H1 (cell line): ENCODE data around the gene RNF130. TPM values are rescaled to one million over a fixed set of nuclear protein-coding genes. Genes with fewer than 3 reads are reported as not detected.
A peak's percentile ranks its signal among the peaks of the same experiment; 100 is the strongest.

ENCODE experiments used
- CTCF ChIA-PET: fragments of 300-600 bp; sonication (Branson Sonifier 250); formaldehyde crosslinking; loops from one replicate; lab custom pipeline; 2021; ENCODE audit not compliant: partially characterized antibody; lab: Charles Lee
- POLR2A ChIA-PET: fragments of 300-600 bp; sonication (Branson Sonifier 250); formaldehyde crosslinking; loops from one replicate; lab custom pipeline; 2021; ENCODE audit warnings: inconsistent platforms; ENCODE audit not compliant: partially characterized antibody; lab: Charles Lee
- DNase-seq, 2 experiments: peaks; one replicate each; pipeline versions ENCODE4 v3.0.0 to v3.0.0-alpha.2; 2010 to 2022; ENCODE audit warnings: low spot score in 2 of 2, low read depth in 1 of 2, mixed read lengths in 1 of 2
- FAIRE-seq: peaks from 2 replicates; lab custom pipeline; 2011; peaks lifted over from hg19 to GRCh38; lab: Jason Lieb, UNC
- H2AFZ ChIP-seq: 2 replicates; pipeline ENCODE4 v1.8.1; 2012; ENCODE audit warnings: low read length, inconsistent platforms
- H2AK5ac ChIP-seq: 2 replicates; pipeline ENCODE4 v1.6.1; 2013; ENCODE audit warnings: low read depth, low read length
- H2BK120ac ChIP-seq: replicated peaks from 2 replicates; pipeline ENCODE3; 2013; ENCODE audit warnings: low read depth, low read length, inconsistent platforms
- H2BK12ac ChIP-seq: 2 replicates; pipeline ENCODE4 v1.6.1; 2013; ENCODE audit warnings: low read depth, low read length
- H2BK15ac ChIP-seq: 2 replicates; pipeline ENCODE4 v1.6.1; 2013; ENCODE audit warnings: low read length
- H2BK20ac ChIP-seq: 2 replicates; pipeline ENCODE4 v1.6.1; 2013; ENCODE audit warnings: low read length
- H2BK5ac ChIP-seq: 2 replicates; pipeline ENCODE4 v1.6.1; 2013; ENCODE audit warnings: low read depth, low read length
- H3K14ac ChIP-seq: 2 replicates; pipeline ENCODE4 v1.6.1; 2013; ENCODE audit warnings: inconsistent platforms; ENCODE audit not compliant: insufficient read length
- H3K18ac ChIP-seq: 2 replicates; pipeline ENCODE4 v1.6.1; 2013; ENCODE audit warnings: low read length; ENCODE audit errors: extremely low read depth
- H3K23ac ChIP-seq: 2 replicates; pipeline ENCODE4 v1.6.1; 2013; ENCODE audit warnings: inconsistent platforms; ENCODE audit not compliant: insufficient read length
- H3K23me2 ChIP-seq: 2 replicates; pipeline ENCODE4 v1.6.1; 2013; ENCODE audit warnings: low read depth, low read length
- H3K27ac ChIP-seq: 2 replicates; pipeline ENCODE4 v1.6.1; 2011; ENCODE audit warnings: low read depth, low read length, inconsistent platforms
- H3K27me3 ChIP-seq, 4 experiments: replicated peaks in 1 of 4; 1 replicate in 1 of 4; 2 replicates in 3 of 4; pipeline versions ENCODE4 v1.6.1 to v1.8.1; 2011 to 2013; ENCODE audit warnings: low read length in 3 of 4, mild to moderate bottlenecking in 3 of 4, inconsistent platforms in 2 of 4, mixed read lengths in 2 of 4, moderate library complexity in 1 of 4; ENCODE audit not compliant: control insufficient read depth in 3 of 4, insufficient read depth in 3 of 4; ENCODE audit errors: extremely low read depth in 1 of 4
- H3K36me3 ChIP-seq, 4 experiments: 2 replicates each; pipeline versions ENCODE4 v1.6.1 to v1.8.1; 2011 to 2013; ENCODE audit warnings: mild to moderate bottlenecking in 4 of 4, low read length in 3 of 4, moderate library complexity in 2 of 4, control low read depth in 1 of 4, inconsistent platforms in 1 of 4; ENCODE audit not compliant: insufficient read depth in 4 of 4, control insufficient read depth in 2 of 4
- H3K4ac ChIP-seq: replicated peaks from 2 replicates; pipeline ENCODE3; 2013; ENCODE audit warnings: low read length, low read depth, mixed read lengths, inconsistent platforms; ENCODE audit not compliant: insufficient read length
- H3K4me1 ChIP-seq, 4 experiments: replicated peaks in 1 of 4; 1 replicate in 1 of 4; 2 replicates in 3 of 4; pipeline versions ENCODE4 v1.6.1 to v1.8.1; 2011 to 2013; ENCODE audit warnings: low read length in 3 of 4, inconsistent platforms in 2 of 4, mixed read lengths in 1 of 4; ENCODE audit not compliant: insufficient read depth in 4 of 4, control insufficient read depth in 3 of 4
- H3K4me2 ChIP-seq, 2 experiments: 2 replicates each; pipeline versions ENCODE4 v1.6.1 to v1.8.1; 2011 to 2013; ENCODE audit warnings: low read depth in 2 of 2, low read length in 2 of 2, control low read depth in 1 of 2, inconsistent platforms in 1 of 2, mild to moderate bottlenecking in 1 of 2; ENCODE audit not compliant: insufficient read depth in 1 of 2
- H3K4me3 ChIP-seq, 4 experiments: fragments of 200-600, 300-600 bp in 1 of 4; sonication (generic), shearing (Covaris generic), sonication (Bioruptor Twin) in 1 of 4; 2 replicates each; pipeline versions ENCODE4 v1.5.1 to v1.8.1; 2011 to 2016; ENCODE audit warnings: low read length in 4 of 4, low read depth in 3 of 4, control low read depth in 2 of 4, inconsistent platforms in 2 of 4, mild to moderate bottlenecking in 2 of 4, mixed read lengths in 1 of 4, moderate library complexity in 1 of 4; ENCODE audit not compliant: insufficient read depth in 2 of 4; ENCODE audit errors: extremely low read depth in 1 of 4
- H3K56ac ChIP-seq: replicated peaks from 2 replicates; pipeline ENCODE3; 2013; ENCODE audit warnings: low read depth, mild to moderate bottlenecking, mixed read lengths, low read length, inconsistent platforms; ENCODE audit not compliant: insufficient read length
- H3K79me1 ChIP-seq: 2 replicates; pipeline ENCODE4 v1.6.1; 2013; ENCODE audit warnings: low read depth, low read length, control low read depth
- H3K79me2 ChIP-seq, 2 experiments: 2 replicates each; pipeline versions ENCODE4 v1.6.1 to v1.8.1; 2012 to 2013; ENCODE audit warnings: low read length in 2 of 2, mild to moderate bottlenecking in 2 of 2, inconsistent platforms in 1 of 2; ENCODE audit not compliant: insufficient read depth in 2 of 2, control insufficient read depth in 1 of 2
- H3K9ac ChIP-seq, 4 experiments: replicated peaks in 1 of 4; 1 replicate in 1 of 4; 2 replicates in 3 of 4; pipeline versions ENCODE4 v1.6.1 to v1.8.1; 2011 to 2013; ENCODE audit warnings: low read depth in 3 of 4, low read length in 3 of 4, control low read depth in 2 of 4, mild to moderate bottlenecking in 2 of 4, moderate library complexity in 2 of 4, inconsistent platforms in 1 of 4; ENCODE audit errors: extremely low read depth in 1 of 4
- H3K9me3 ChIP-seq, 2 experiments: 2 replicates each; pipeline versions ENCODE4 v1.6.1 to v1.8.1; 2012 to 2013; ENCODE audit warnings: mild to moderate bottlenecking in 2 of 2, moderate library complexity in 2 of 2, control low read depth in 1 of 2, inconsistent platforms in 1 of 2, low read depth in 1 of 2, low read length in 1 of 2, mixed read lengths in 1 of 2; ENCODE audit not compliant: insufficient read depth in 2 of 2
- H4K20me1 ChIP-seq, 2 experiments: replicated peaks in 1 of 2; 2 replicates each; pipeline versions ENCODE3 to v1.8.1; 2011 to 2013; ENCODE audit warnings: inconsistent platforms in 2 of 2, low read length in 2 of 2, mild to moderate bottlenecking in 1 of 2; ENCODE audit not compliant: insufficient read depth in 2 of 2, control insufficient read depth in 1 of 2
- H4K5ac ChIP-seq: 2 replicates; pipeline ENCODE4 v1.6.1; 2013; ENCODE audit warnings: low read length, low read depth, mixed read lengths, inconsistent platforms; ENCODE audit not compliant: insufficient read length
- H4K8ac ChIP-seq: 2 replicates; pipeline ENCODE4 v1.8.0; 2013; ENCODE audit warnings: mild to moderate bottlenecking, moderate library complexity, low read length, inconsistent platforms; ENCODE audit not compliant: insufficient read depth; ENCODE audit errors: extremely low read depth
- H4K91ac ChIP-seq: replicated peaks from 2 replicates; pipeline ENCODE3; 2013; ENCODE audit warnings: low read length, mixed read lengths, inconsistent platforms; ENCODE audit not compliant: insufficient read length
- ASH2L ChIP-seq: fragments of 200-600, 300-600 bp; sonication (generic); IDR thresholded peaks from one replicate; pipeline ENCODE4 v1.7.1; 2017; ENCODE audit warnings: low read length
- BCL11A ChIP-seq, 2 experiments: IDR thresholded peaks; one replicate each; pipeline ENCODE4 v1.6.1; 2011; ENCODE audit warnings: low read depth in 2 of 2, low read length in 2 of 2, mild to moderate bottlenecking in 2 of 2
- CBX8 ChIP-seq: fragments of 300-800, 300-1000 bp; sonication (generic); IDR thresholded peaks from 2 replicates; pipeline ENCODE4 v1.7.1; 2016; ENCODE audit warnings: low read depth, low read length, borderline replicate concordance
- CHD1 ChIP-seq: IDR thresholded peaks from 2 replicates; pipeline ENCODE4 v1.6.1; 2012; ENCODE audit warnings: low read depth, low read length, improper control_type of control experiment
- CHD2 ChIP-seq: IDR thresholded peaks from 2 replicates; pipeline ENCODE4 v1.6.1; 2012; ENCODE audit warnings: low read length, improper control_type of control experiment
- CREB1 ChIP-seq: IDR thresholded peaks from 2 replicates; pipeline ENCODE4 v1.6.1; 2012; ENCODE audit warnings: inconsistent platforms
- POU5F1 ChIP-seq: IDR thresholded peaks from 2 replicates; pipeline ENCODE4 v1.6.1; 2011; ENCODE audit warnings: low read depth, mild to moderate bottlenecking, low read length, moderate library complexity
- TEAD4 ChIP-seq: IDR thresholded peaks from 2 replicates; pipeline ENCODE4 v1.6.1; 2012; ENCODE audit warnings: low read depth, low read length, inconsistent platforms, mixed read lengths
- WGBS, 2 experiments: shearing (Covaris generic) in 1 of 2; methylation state at CpG; one replicate each; pipeline versions ENCODE4 v1.1.6 to v1.1.7; 2013 to 2015; ENCODE audit warnings: low lambda C conversion rate in 2 of 2, mixed read lengths in 2 of 2, inconsistent platforms in 1 of 2, low coverage in 1 of 2, missing lambda C conversion rate in 1 of 2; ENCODE audit not compliant: insufficient replicate concordance in 2 of 2, insufficient coverage in 1 of 2, insufficient read length in 1 of 2; ENCODE audit errors: extremely low coverage in 1 of 2, missing lambda C conversion rate in 1 of 2; 5-methylcytosine and 5-hydroxymethylcytosine counted together
- polyA plus RNA-seq, 7 experiments: library from polyadenylated mRNA; depleted of rRNA in 3 of 7; stranded (reverse) in 5 of 7; unstranded in 2 of 7; fragments of >200 nt in 5 of 7; fragments of 200-250 nt in 2 of 7; gene quantifications; 1 replicate in 5 of 7; 2 replicates in 1 of 7; 4 replicates in 1 of 7; pipeline versions ENCODE4 v1.2.1 to v1.2.3, GENCODE V29; 2011 to 2013; ENCODE audit warnings: missing spikeins in 2 of 7, mixed read lengths in 2 of 7
- total RNA-seq: library from RNA; stranded (reverse); fragmentation: NEBNext Ultra II Directional; extraction: Animal tissue kit (Norgen Biotek cat#: 25700); gene quantifications from 2 replicates; pipeline ENCODE4 v1.2.1, GENCODE V29; 2021
- TF ChIP-seq, protein P1 (sequence below): IDR thresholded peaks from 2 replicates; pipeline ENCODE4 v1.6.1; 2011; ENCODE audit warnings: low read length, improper control_type of control experiment
- TF ChIP-seq, protein P2 (sequence below): IDR thresholded peaks from 2 replicates; pipeline ENCODE4 v1.6.1; 2012; ENCODE audit warnings: inconsistent platforms

The RNF130 gene
- total and polyA plus RNA-seq, 2 of the 8 experiments (the other 6 are each of a cell fraction or from before 2014, with no cell fraction given), result 65.1 to 70.0 TPM

DNA sequence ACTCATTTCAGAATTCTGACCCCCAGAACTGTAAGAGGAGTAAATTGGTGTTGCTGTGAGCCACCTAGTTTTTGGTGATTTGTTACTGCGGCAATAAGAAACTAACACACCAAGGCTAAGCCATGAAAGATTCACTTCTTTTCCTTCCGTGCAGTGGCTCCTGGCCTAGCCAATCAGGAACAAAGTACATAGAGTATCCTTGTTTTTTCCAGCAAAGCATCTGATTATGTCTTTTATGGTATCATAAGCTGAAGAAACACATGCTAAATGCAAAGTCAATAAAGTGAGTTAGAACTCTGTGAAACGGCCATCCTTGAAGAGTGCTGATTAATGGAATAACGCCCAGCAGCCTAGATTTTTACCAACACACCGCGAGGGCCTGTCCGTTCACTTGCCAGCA, 11.4 kb downstream of the RNF130 start:
- no peak overlapping the region for H2BK15ac ChIP-seq
- H2BK120ac ChIP-seq, result no peak overlapping the region
- H2AK5ac ChIP-seq, result no peak overlapping the region
- TF ChIP-seq, protein P1, sequence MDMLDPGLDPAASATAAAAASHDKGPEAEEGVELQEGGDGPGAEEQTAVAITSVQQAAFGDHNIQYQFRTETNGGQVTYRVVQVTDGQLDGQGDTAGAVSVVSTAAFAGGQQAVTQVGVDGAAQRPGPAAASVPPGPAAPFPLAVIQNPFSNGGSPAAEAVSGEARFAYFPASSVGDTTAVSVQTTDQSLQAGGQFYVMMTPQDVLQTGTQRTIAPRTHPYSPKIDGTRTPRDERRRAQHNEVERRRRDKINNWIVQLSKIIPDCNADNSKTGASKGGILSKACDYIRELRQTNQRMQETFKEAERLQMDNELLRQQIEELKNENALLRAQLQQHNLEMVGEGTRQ, result no peak
- TF ChIP-seq CBX8, result no peak
- no peak for TF ChIP-seq CHD2
- no peak for TF ChIP-seq POU5F1
- TF ChIP-seq CREB1, result no peak
- TF ChIP-seq TEAD4, result no peak
- no peak for TF ChIP-seq ASH2L
- TF ChIP-seq CHD1, result no peak
- TF ChIP-seq, protein P2, sequence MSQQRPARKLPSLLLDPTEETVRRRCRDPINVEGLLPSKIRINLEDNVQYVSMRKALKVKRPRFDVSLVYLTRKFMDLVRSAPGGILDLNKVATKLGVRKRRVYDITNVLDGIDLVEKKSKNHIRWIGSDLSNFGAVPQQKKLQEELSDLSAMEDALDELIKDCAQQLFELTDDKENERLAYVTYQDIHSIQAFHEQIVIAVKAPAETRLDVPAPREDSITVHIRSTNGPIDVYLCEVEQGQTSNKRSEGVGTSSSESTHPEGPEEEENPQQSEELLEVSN, result no peak
- no peak for TF ChIP-seq BCL11A (IDR thresholded peaks at IDR 0.05; ENCODE audit: low read depth in 2 of 2, low read length in 2 of 2)
- no peak overlapping the region for H3K18ac ChIP-seq
- no peak overlapping the region for H2BK5ac ChIP-seq
- no peak overlapping the region for H3K56ac ChIP-seq
- 95% methylated on average over 7 of the region's 7 CpGs; no CpG with 5 or more reads in 1 of the 2 experiments for WGBS, 2 experiments
- no peak overlapping the region for H3K27ac ChIP-seq
- no peak overlapping the region for H3K9ac ChIP-seq
- no peak overlapping the region for H3K4ac ChIP-seq
- peaks cover 5 to 32% (median 24%) of the 10 kb centered on the region in 4 experiments for H3K4me1 ChIP-seq
- no peak overlapping the region for H3K23ac ChIP-seq
- FAIRE-seq, result no peak
- no peak overlapping the region for H3K14ac ChIP-seq
- peaks cover 20 to 97% of the 10 kb centered on the region in 2 experiments for H3K79me2 ChIP-seq
- no peak overlapping the region for H2BK20ac ChIP-seq
- no peak overlapping the region for H4K5ac ChIP-seq
- ChIA-PET CTCF (interaction anchor here (0.7 kb wide), 1 partner anchor 31 kb away, joined by 3 read pairs; no protein-coding TSS in a partner anchor), POLR2A (interaction anchor here (0.6 to 1.5 kb wide), 4 partner anchors 8 to 111 kb away, joined by 3 to 8 read pairs (median 4); partner anchors contain the start of gene RNF130)
- no peak overlapping the region for H4K91ac ChIP-seq
- H2BK12ac ChIP-seq, result no peak overlapping the region
- no peaks in the 10 kb centered on the region for H3K36me3 ChIP-seq
- peaks cover 11% of the 10 kb centered on the region for H3K79me1 ChIP-seq
- H2AFZ ChIP-seq, result no peak overlapping the region
- H3K4me3 ChIP-seq, result no peak overlapping the region
- H4K20me1 ChIP-seq, result peaks cover 2 to 15% of the 10 kb centered on the region in 2 experiments
- no peak for DNase-seq
- no peaks in the 10 kb centered on the region for H3K23me2 ChIP-seq
- peak overlapping the region in 1 of 2 experiments; percentile 11; a peak in 1 of 4 replicates for H3K4me2 ChIP-seq
- no peak overlapping the region for H4K8ac ChIP-seq
- no peaks in the 10 kb centered on the region for H3K27me3 ChIP-seq
- no peaks in the 10 kb centered on the region for H3K9me3 ChIP-seq
